ENCODE data around the gene HPCA. TPM values are rescaled to one million over a fixed set of nuclear protein-coding genes. Genes with fewer than 3 reads are reported as not detected.
"Not testable (repeated sequence)": the region's sequence is repeated elsewhere in the genome, so short reads cannot be mapped to it uniquely, and the experiment has no call there.

The HPCA gene
- total RNA-seq, 1 experiment from 2014 or later, result not detected

- H3K4me1 Mint-ChIP-seq (ENCODE audit: low read depth, unreplicated experiment), result peaks cover 11% of the 10 kb centered on the region
- TF ChIP-seq CTCF (IDR thresholded peaks at IDR 0.05; ENCODE audit: unreplicated experiment), result no peak
- H3K9me3 Mint-ChIP-seq (ENCODE audit: low read depth, unreplicated experiment), result no peaks in the 10 kb centered on the region
- peak overlapping the region; percentile 58 for H3K27ac Mint-ChIP-seq (ENCODE audit: unreplicated experiment)
- CTCF ChIA-PET, result interaction anchor here (0.7 to 1.7 kb wide), 4 partner anchors 29 to 69 kb away, joined by 3 to 4 read pairs (median 3); no protein-coding TSS in a partner anchor
- BruUV-seq (replicated peaks), result no TSS peak
- intact Hi-C loops (cut with micrococcal nuclease; ENCODE audit: unreplicated experiment), result no loop called here
- H3K36me3 Mint-ChIP-seq (ENCODE audit: insufficient read depth, unreplicated experiment), result peaks cover 22% of the 10 kb centered on the region
- peak; percentile 50 for DNase-seq
- no peaks in the 10 kb centered on the region for H3K27me3 Mint-ChIP-seq (ENCODE audit: unreplicated experiment)
- no peak overlapping the region for H3K4me3 Mint-ChIP-seq (ENCODE audit: low read depth, unreplicated experiment)
Observed at GRCh38 chr1:32903991-32904785, 17.9 kb downstream of the HPCA start.

- no peak overlapping the region for H3K4me3 Mint-ChIP-seq (ENCODE audit: low read depth, unreplicated experiment)
- CTCF ChIA-PET, result interaction anchor here (0.7 to 1.7 kb wide), 3 partner anchors 28 to 68 kb away, joined by 3 read pairs; no protein-coding TSS in a partner anchor
- H3K4me1 Mint-ChIP-seq (ENCODE audit: low read depth, unreplicated experiment), result peaks cover 11% of the 10 kb centered on the region
- intact Hi-C loops (cut with micrococcal nuclease; ENCODE audit: unreplicated experiment), result no loop called here
- no peaks in the 10 kb centered on the region for H3K9me3 Mint-ChIP-seq (ENCODE audit: low read depth, unreplicated experiment)
- no peaks in the 10 kb centered on the region for H3K27me3 Mint-ChIP-seq (ENCODE audit: unreplicated experiment)
- no peak for TF ChIP-seq CTCF (IDR thresholded peaks at IDR 0.05; ENCODE audit: unreplicated experiment)
- peaks cover 22% of the 10 kb centered on the region for H3K36me3 Mint-ChIP-seq (ENCODE audit: insufficient read depth, unreplicated experiment)
- peak overlapping the region; percentile 58 for H3K27ac Mint-ChIP-seq (ENCODE audit: unreplicated experiment)
- no peak for DNase-seq
- BruUV-seq (replicated peaks), result no TSS peak
Observed at GRCh38 chr1:32904797-32905196, 18.5 kb downstream of the HPCA start.

- H3K9me3 Mint-ChIP-seq (ENCODE audit: low read depth, unreplicated experiment); H3K27me3 Mint-ChIP-seq (ENCODE audit: unreplicated experiment); CTCF ChIA-PET; H3K27ac Mint-ChIP-seq (ENCODE audit: unreplicated experiment); intact Hi-C loops (cut with micrococcal nuclease; ENCODE audit: unreplicated experiment); H3K4me3 Mint-ChIP-seq (ENCODE audit: low read depth, unreplicated experiment); DNase-seq; BruUV-seq (replicated peaks): not testable (repeated sequence)
- Mint-ChIP-seq H3K4me1 (ENCODE audit: low read depth, unreplicated experiment) (peaks cover 11% of the 10 kb centered on the region), H3K36me3 (ENCODE audit: insufficient read depth, unreplicated experiment) (peaks cover 18% of the 10 kb centered on the region)
Observed at GRCh38 chr1:32905588-32905987, 19.3 kb downstream of the HPCA start.

GRCh38 chr1:32906654-32907053 is 20.4 kb downstream of the HPCA start:
- CTCF ChIA-PET, result interaction anchor here (0.7 kb wide), 2 partner anchors 42 to 220 kb away, joined by 3 to 5 read pairs; no protein-coding TSS in a partner anchor
- intact Hi-C loops (cut with micrococcal nuclease; ENCODE audit: unreplicated experiment), result no loop called here
- Mint-ChIP-seq H3K36me3 (ENCODE audit: insufficient read depth, unreplicated experiment) (peaks cover 7% of the 10 kb centered on the region), H3K27ac (ENCODE audit: unreplicated experiment) (no peak overlapping the region), H3K4me3 (ENCODE audit: low read depth, unreplicated experiment) (no peak overlapping the region), H3K4me1 (ENCODE audit: low read depth, unreplicated experiment) (peaks cover 11% of the 10 kb centered on the region), H3K27me3 (ENCODE audit: unreplicated experiment) (no peaks in the 10 kb centered on the region), H3K9me3 (ENCODE audit: low read depth, unreplicated experiment) (no peaks in the 10 kb centered on the region)
- no peak for DNase-seq
- no TSS peak for BruUV-seq (replicated peaks)
- TF ChIP-seq CTCF (IDR thresholded peaks at IDR 0.05; ENCODE audit: unreplicated experiment), result no peak

GRCh38 chr1:32907435-32907834 is 21.1 kb downstream of the HPCA start:
- CTCF ChIA-PET, result interaction anchor here (0.6 to 1.1 kb wide), 2 partner anchors 10 to 29 kb away, joined by 3 read pairs; no protein-coding TSS in a partner anchor
- H3K27me3 Mint-ChIP-seq (ENCODE audit: unreplicated experiment), result no peaks in the 10 kb centered on the region
- H3K4me1 Mint-ChIP-seq (ENCODE audit: low read depth, unreplicated experiment), result peaks cover 11% of the 10 kb centered on the region
- H3K4me3 Mint-ChIP-seq (ENCODE audit: low read depth, unreplicated experiment), result no peak overlapping the region
- DNase-seq, result no peak
- intact Hi-C loops (cut with micrococcal nuclease; ENCODE audit: unreplicated experiment), result no loop called here
- no peak overlapping the region for H3K27ac Mint-ChIP-seq (ENCODE audit: unreplicated experiment)
- H3K36me3 Mint-ChIP-seq (ENCODE audit: insufficient read depth, unreplicated experiment), result peaks cover 2% of the 10 kb centered on the region
- H3K9me3 Mint-ChIP-seq (ENCODE audit: low read depth, unreplicated experiment), result no peaks in the 10 kb centered on the region
- TF ChIP-seq CTCF (IDR thresholded peaks at IDR 0.05; ENCODE audit: unreplicated experiment), result no peak
- no TSS peak for BruUV-seq (replicated peaks)
